ENCODE results near the gene SETD3.

DNA sequence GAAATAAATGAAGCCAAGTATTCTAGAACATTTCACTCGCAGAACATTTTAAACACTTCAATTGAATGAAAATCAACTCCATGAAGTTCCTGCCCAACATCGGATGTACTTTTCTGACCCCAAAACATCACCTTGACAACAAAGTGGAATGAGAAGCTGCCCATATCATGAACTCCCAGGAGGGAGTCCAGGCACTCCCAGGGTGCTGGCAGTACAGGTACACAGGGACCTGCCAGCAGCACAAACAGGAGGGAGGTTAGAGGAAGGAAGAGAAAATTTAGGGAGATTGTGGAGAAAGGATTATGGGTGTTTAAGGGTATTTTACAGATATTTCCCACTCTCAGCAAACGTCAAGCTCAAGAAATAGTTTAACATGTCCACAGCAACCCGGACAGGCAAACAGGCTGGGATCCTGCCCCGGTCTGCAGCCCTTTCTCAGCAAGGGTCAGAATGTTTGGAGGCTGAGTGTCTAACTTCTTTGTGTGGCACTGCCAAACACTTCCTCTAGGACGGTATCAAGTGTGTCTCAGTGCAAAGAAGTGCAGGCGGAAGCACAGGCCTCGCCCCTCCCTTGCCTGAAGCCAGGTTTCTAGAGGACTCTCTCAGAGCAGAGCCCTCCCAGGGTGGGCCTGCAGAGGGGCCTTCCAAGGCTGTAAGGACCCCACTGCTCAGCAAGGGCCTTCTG is 72.2 kb downstream of the SETD3 start:
- TF ChIP-seq POLR2AphosphoS5 (IDR thresholded peaks at IDR 0.05; ENCODE audit: low read depth, low read length) (no peak), TAF1 (IDR thresholded peaks at IDR 0.05; ENCODE audit: borderline replicate concordance, insufficient read depth, low read length) (no peak), SIN3A (IDR thresholded peaks at IDR 0.05; ENCODE audit: borderline replicate concordance, insufficient read depth, low read length) (no peak)
- TF ChIP-seq, protein P1, sequence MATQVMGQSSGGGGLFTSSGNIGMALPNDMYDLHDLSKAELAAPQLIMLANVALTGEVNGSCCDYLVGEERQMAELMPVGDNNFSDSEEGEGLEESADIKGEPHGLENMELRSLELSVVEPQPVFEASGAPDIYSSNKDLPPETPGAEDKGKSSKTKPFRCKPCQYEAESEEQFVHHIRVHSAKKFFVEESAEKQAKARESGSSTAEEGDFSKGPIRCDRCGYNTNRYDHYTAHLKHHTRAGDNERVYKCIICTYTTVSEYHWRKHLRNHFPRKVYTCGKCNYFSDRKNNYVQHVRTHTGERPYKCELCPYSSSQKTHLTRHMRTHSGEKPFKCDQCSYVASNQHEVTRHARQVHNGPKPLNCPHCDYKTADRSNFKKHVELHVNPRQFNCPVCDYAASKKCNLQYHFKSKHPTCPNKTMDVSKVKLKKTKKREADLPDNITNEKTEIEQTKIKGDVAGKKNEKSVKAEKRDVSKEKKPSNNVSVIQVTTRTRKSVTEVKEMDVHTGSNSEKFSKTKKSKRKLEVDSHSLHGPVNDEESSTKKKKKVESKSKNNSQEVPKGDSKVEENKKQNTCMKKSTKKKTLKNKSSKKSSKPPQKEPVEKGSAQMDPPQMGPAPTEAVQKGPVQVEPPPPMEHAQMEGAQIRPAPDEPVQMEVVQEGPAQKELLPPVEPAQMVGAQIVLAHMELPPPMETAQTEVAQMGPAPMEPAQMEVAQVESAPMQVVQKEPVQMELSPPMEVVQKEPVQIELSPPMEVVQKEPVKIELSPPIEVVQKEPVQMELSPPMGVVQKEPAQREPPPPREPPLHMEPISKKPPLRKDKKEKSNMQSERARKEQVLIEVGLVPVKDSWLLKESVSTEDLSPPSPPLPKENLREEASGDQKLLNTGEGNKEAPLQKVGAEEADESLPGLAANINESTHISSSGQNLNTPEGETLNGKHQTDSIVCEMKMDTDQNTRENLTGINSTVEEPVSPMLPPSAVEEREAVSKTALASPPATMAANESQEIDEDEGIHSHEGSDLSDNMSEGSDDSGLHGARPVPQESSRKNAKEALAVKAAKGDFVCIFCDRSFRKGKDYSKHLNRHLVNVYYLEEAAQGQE (IDR thresholded peaks at IDR 0.05; ENCODE audit: insufficient read depth in 1 of 2, low read depth in 2 of 2, low read length in 2 of 2): no peak

Data from PFSK-1 (cell line).